ENCODE data around the gene B3GNT8. TPM values are rescaled to one million over a fixed set of nuclear protein-coding genes. Genes with fewer than 3 reads are reported as not detected.

Gene B3GNT8
- total RNA-seq, 1 donor from 2014 or later: 0.99 TPM

DNA sequence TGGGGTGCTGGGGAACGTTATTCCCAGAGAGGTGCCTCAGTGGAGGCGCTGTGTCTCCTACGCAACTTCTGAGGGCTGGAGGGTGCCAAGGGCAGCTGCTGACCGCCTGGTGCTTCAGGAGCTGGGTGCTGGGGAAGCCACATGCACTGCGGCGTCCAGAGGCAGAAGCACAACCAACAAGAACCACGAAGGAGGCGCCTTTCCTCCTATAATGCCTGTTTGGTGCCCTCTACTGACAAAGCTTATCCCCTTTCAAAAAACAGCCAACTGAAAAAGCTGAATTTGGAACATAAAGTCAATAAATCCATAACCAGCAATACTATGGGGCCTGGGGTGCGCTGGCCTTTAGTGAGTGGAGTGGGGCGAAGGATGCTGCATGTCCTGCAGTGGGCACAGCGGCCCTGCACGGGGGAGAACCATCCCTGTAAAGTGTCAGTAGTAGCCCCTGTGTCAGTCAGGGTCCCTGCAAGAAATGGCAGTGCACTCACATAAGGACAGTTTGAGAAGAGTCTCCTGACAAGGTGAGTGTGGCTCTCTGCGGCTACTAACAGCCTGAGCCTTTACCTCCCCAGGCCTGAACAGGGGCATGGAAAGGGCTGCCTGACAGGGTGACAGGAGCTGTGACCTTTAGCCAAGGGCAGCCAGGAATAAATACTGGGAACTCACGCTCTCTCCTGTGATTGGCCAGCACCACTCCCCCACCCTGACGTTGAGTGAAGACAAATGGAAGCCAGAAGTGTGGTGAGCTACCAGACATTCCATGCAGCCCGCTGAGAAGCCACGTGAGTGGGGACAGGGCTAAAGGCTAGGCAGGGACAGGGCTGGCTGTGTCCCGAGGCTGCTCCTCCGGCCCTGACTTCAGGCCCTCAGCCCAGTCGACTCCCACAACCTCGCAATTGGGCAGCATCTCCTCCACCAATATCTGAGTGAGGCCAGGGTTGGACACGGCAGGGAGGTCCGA is 4.5 kb upstream of the B3GNT8 start:
- Mint-ChIP-seq H3K4me3 (no peak overlapping the region), H3K27me3 (ENCODE audit: insufficient read depth) (no peaks in the 10 kb centered on the region), H3K9me3 (no peaks in the 10 kb centered on the region), H3K4me1 (ENCODE audit: low read depth) (peaks cover 11% of the 10 kb centered on the region), H3K36me3 (ENCODE audit: low read depth) (peaks cover 19% of the 10 kb centered on the region), H3K27ac (no peak overlapping the region)
- DNase-seq (ENCODE audit: low spot score): no peak
- intact Hi-C loops (cut with micrococcal nuclease): no loop called here

DNA sequence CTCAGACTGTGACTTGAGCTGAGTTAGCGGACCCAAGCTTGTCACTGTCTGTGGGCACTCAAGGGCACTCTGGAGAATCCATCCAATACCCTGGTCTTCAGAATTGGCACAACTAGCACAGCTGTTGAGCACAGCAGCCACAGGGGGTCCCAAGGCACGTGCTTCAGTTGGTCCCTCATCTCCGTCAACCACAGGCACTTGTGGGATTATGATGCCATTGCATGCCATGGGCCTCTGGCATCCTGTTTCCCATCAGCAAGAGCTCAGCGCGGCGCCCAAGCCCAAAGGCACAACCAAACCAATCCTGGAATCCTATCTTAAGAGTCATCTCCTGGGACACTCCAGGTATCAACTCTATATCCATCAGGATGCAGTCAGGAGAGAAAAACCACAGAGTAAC is 3.7 kb upstream of the B3GNT8 start:
- DNase-seq (ENCODE audit: low spot score): no peak
- Mint-ChIP-seq H3K36me3 (ENCODE audit: low read depth) (peaks cover 19% of the 10 kb centered on the region), H3K27ac (no peak overlapping the region), H3K4me1 (ENCODE audit: low read depth) (peaks cover 11% of the 10 kb centered on the region), H3K9me3 (no peaks in the 10 kb centered on the region), H3K4me3 (no peak overlapping the region), H3K27me3 (ENCODE audit: insufficient read depth) (no peaks in the 10 kb centered on the region)
- intact Hi-C loops (cut with micrococcal nuclease): no loop called here

- H3K27ac Mint-ChIP-seq: peak overlapping the region; percentile 55
- no peaks in the 10 kb centered on the region for H3K27me3 Mint-ChIP-seq (ENCODE audit: insufficient read depth)
- intact Hi-C loops (cut with micrococcal nuclease): loop anchor here (1.0 kb wide), 1 partner anchor 11 kb away; the partner anchor contains the start of gene DMAC2
- H3K4me3 Mint-ChIP-seq: peak overlapping the region; percentile 82
- peaks cover 11% of the 10 kb centered on the region for H3K4me1 Mint-ChIP-seq (ENCODE audit: low read depth)
- H3K36me3 Mint-ChIP-seq (ENCODE audit: low read depth): peaks cover 20% of the 10 kb centered on the region
- DNase-seq (ENCODE audit: low spot score): no peak
- no peaks in the 10 kb centered on the region for H3K9me3 Mint-ChIP-seq
Observed at GRCh38 chr19:41428481-41428859, 1.3 kb upstream of the B3GNT8 start.

GRCh38 chr19:41427647-41428480 is 690 bp upstream of the B3GNT8 start:
- Mint-ChIP-seq H3K4me3 (peak overlapping the region; percentile 82), H3K27me3 (ENCODE audit: insufficient read depth) (no peaks in the 10 kb centered on the region), H3K4me1 (ENCODE audit: low read depth) (peaks cover 11% of the 10 kb centered on the region), H3K9me3 (no peaks in the 10 kb centered on the region), H3K27ac (peak overlapping the region; percentile 87), H3K36me3 (ENCODE audit: low read depth) (peaks cover 20% of the 10 kb centered on the region)
- intact Hi-C loops (cut with micrococcal nuclease): loop anchor here (1.0 kb wide), 1 partner anchor 11 kb away; the partner anchor contains the start of gene DMAC2
- peak; percentile 9 for DNase-seq (ENCODE audit: low spot score)

GRCh38 chr19:41426116-41426841 is 895 bp downstream of the B3GNT8 start:
- H3K27me3 Mint-ChIP-seq (ENCODE audit: insufficient read depth): no peaks in the 10 kb centered on the region
- peaks cover 11% of the 10 kb centered on the region for H3K4me1 Mint-ChIP-seq (ENCODE audit: low read depth)
- H3K36me3 Mint-ChIP-seq (ENCODE audit: low read depth): peaks cover 17% of the 10 kb centered on the region
- no peaks in the 10 kb centered on the region for H3K9me3 Mint-ChIP-seq
- no peak for DNase-seq (ENCODE audit: low spot score)
- H3K4me3 Mint-ChIP-seq: no peak overlapping the region
- peak overlapping the region; percentile 18 for H3K27ac Mint-ChIP-seq
- intact Hi-C loops (cut with micrococcal nuclease): no loop called here

DNA sequence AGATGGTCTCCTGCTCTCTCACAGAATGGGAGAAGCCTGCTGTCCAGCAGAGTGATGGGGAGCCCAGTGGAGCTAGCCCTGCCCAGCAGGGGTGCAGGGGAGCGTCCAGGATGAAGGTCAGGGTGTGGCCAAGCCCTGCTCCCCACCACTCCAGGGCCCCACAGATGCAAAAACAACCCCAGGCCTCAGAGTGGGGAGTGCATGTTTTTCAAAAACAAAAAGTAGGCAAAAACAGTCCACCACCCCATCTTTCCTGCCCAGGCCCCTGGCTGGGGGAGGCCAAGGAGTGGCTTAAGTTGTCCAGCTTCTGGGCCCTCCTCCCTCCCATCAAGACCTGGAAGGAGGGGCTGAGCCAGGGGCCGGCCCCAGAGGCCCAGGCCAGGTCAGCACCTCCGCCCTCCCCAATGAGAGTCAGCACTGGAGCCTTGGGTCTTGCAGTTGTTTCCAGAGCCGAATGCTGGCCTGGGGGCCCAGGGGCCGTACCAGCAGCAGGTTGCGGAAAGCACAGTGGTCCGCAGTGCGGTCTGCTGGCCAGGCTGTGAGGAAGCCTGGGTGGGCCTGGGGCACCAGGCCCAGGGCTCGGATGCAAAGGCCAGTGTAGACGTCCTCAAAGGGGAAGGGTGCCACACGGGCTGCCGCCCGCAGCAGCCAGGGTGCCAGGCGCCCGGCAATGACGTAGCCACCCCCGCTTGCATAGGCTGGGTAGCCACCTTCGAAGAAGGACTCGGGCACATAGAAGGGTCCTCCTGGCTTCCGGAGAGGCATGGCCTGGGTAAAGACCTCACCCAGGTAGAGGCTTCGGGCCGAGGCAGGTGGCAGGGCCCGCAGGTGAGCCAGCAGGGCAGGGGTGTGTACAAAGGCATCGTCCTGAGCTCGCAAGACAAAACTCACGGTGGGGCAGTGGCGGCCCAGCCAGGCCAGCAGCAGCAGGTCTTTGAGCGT is 1.7 kb downstream of the B3GNT8 start:
- Mint-ChIP-seq H3K27me3 (ENCODE audit: insufficient read depth) (no peaks in the 10 kb centered on the region), H3K36me3 (ENCODE audit: low read depth) (peaks cover 17% of the 10 kb centered on the region), H3K27ac (peak overlapping the region; percentile 18), H3K4me3 (no peak overlapping the region), H3K9me3 (no peaks in the 10 kb centered on the region), H3K4me1 (ENCODE audit: low read depth) (peaks cover 11% of the 10 kb centered on the region)
- no peak for DNase-seq (ENCODE audit: low spot score)
- intact Hi-C loops (cut with micrococcal nuclease): no loop called here

DNA sequence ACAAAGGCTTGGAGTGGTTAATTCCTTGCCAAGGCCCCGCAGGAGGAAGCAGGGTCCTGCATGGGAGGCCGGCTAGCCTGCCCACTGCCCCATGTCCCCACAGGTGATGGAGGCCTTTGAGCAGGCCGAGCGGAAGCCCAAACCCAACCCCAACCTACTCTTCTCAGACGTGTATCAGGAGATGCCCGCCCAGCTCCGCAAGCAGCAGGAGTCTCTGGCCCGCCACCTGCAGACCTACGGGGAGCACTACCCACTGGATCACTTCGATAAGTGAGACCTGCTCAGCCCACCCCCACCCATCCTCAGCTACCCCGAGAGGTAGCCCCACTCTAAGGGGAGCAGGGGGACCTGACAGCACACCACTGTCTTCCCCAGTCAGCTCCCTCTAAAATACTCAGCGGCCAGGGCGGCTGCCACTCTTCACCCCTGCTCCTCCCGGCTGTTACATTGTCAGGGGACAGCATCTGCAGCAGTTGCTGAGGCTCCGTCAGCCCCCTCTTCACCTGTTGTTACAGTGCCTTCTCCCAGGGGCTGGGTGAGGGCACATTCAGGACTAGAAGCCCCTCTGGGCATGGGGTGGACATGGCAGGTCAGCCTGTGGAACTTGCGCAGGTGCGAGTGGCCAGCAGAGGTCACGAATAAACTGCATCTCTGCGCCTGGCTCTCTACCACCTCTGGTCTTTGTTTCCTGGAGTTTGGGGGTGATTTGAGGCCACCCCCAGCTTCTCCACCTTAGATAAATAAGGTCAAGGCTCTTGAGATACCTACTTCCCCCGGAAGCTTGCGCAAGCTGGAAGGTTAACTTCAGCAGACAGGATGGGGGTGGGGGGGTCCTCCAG is 2.6 kb downstream of the B3GNT8 start:
- Mint-ChIP-seq H3K4me3 (no peak overlapping the region), H3K27me3 (ENCODE audit: insufficient read depth) (no peaks in the 10 kb centered on the region)

DNA sequence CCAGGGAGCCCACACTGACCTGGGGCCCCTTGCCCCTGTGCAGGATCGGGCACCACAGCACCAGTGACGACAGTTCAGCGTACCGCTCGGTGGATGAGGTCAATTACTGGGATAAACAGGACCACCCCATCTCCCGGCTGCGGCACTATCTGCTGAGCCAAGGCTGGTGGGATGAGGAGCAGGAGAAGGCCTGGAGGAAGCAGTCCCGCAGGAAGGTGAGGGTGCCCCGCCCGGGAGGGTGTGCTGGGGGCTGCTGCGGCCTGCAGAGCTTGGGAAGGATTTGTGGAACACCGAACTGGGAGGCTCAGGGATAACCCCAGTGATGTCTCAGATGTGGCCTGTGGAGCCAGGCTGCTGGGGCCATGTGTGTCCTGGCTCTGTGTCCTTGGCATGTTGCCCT is 4.2 kb downstream of the B3GNT8 start:
- H3K4me1 Mint-ChIP-seq (ENCODE audit: low read depth): peaks cover 5% of the 10 kb centered on the region
- H3K4me3 Mint-ChIP-seq: no peak overlapping the region
- no peak overlapping the region for H3K27ac Mint-ChIP-seq
- intact Hi-C loops (cut with micrococcal nuclease): no loop called here
- DNase-seq (ENCODE audit: low spot score): no peak
- peaks cover 23% of the 10 kb centered on the region for H3K36me3 Mint-ChIP-seq (ENCODE audit: low read depth)
- H3K27me3 Mint-ChIP-seq (ENCODE audit: insufficient read depth): no peaks in the 10 kb centered on the region
- no peaks in the 10 kb centered on the region for H3K9me3 Mint-ChIP-seq

More for the DNA sequence above, 2.6 kb downstream of the B3GNT8 start:
- Mint-ChIP-seq H3K36me3 (ENCODE audit: low read depth) (peaks cover 17% of the 10 kb centered on the region), H3K4me1 (ENCODE audit: low read depth) (peaks cover 11% of the 10 kb centered on the region), H3K27ac (no peak overlapping the region), H3K9me3 (no peaks in the 10 kb centered on the region)
- intact Hi-C loops (cut with micrococcal nuclease): no loop called here
- DNase-seq (ENCODE audit: low spot score): no peak

GRCh38 chr19:41422456-41422855 is 4.7 kb downstream of the B3GNT8 start:
- H3K27me3 Mint-ChIP-seq (ENCODE audit: insufficient read depth): no peaks in the 10 kb centered on the region
- intact Hi-C loops (cut with micrococcal nuclease): no loop called here
- H3K4me3 Mint-ChIP-seq: no peak overlapping the region
- no peak for DNase-seq (ENCODE audit: low spot score)
- no peak overlapping the region for H3K27ac Mint-ChIP-seq
- no peaks in the 10 kb centered on the region for H3K4me1 Mint-ChIP-seq (ENCODE audit: low read depth)
- peaks cover 23% of the 10 kb centered on the region for H3K36me3 Mint-ChIP-seq (ENCODE audit: low read depth)
- no peaks in the 10 kb centered on the region for H3K9me3 Mint-ChIP-seq

DNA sequence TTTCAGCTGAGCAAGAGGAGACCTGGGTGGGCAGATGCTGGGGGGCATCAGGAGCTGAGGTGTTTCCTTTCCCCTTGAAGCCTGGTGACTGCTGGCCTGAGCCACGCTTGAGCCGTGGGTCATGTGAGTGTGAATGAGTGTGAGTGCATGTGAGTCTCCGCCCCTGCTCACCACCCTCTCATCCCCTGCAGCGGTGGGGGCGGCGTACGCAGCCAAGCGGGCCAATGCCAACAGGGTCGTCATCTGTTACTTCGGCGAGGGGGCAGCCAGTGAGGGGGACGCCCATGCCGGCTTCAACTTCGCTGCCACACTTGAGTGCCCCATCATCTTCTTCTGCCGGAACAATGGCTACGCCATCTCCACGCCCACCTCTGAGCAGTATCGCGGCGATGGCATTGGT is 5.2 kb downstream of the B3GNT8 start:
- no peak for DNase-seq (ENCODE audit: low spot score)
- H3K27ac Mint-ChIP-seq: no peak overlapping the region

DNA sequence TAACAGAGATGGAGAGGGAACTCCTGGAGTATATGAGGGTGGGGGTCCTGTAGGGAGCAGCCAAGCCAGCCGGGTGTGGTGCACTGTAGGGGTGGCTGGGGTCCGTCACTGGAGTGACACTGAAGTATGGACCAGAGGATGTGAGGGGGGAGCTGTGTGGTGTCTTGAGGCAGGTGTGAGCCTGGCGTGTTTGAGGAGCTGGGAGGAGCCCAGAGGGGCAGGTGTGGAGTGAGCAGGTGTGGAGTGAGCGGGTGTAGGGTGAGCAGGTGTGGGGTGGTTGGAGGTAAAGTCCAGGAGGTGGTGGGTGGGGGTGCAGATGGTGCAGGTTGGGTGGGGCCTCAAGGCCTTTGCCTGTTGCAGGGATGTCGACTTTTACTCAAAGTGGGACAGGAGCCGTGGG is 5.9 kb downstream of the B3GNT8 start:
- H3K36me3 Mint-ChIP-seq (ENCODE audit: low read depth): peaks cover 26% of the 10 kb centered on the region
- H3K4me1 Mint-ChIP-seq (ENCODE audit: low read depth): no peaks in the 10 kb centered on the region
- no peaks in the 10 kb centered on the region for H3K27me3 Mint-ChIP-seq (ENCODE audit: insufficient read depth)
- H3K9me3 Mint-ChIP-seq: no peaks in the 10 kb centered on the region
- intact Hi-C loops (cut with micrococcal nuclease): no loop called here
- no peak overlapping the region for H3K4me3 Mint-ChIP-seq
- no peak overlapping the region for H3K27ac Mint-ChIP-seq
- no peak for DNase-seq (ENCODE audit: low spot score)

More for the DNA sequence above, 5.2 kb downstream of the B3GNT8 start:
- Mint-ChIP-seq H3K9me3 (no peaks in the 10 kb centered on the region), H3K4me1 (ENCODE audit: low read depth) (no peaks in the 10 kb centered on the region), H3K36me3 (ENCODE audit: low read depth) (peaks cover 26% of the 10 kb centered on the region), H3K4me3 (no peak overlapping the region), H3K27me3 (ENCODE audit: insufficient read depth) (no peaks in the 10 kb centered on the region)
- intact Hi-C loops (cut with micrococcal nuclease): no loop called here

All from activated T-helper 1 cell treated with anti-CD3 and anti-CD28 coated beads, Interleukin-12 subunit alpha, Interleukin-12 subunit beta, Interleukin-2, Interleukin-4 antibody, amounts not matched to agents 30 ng/mL and 10 ng/mL and 1 ng/mL, durations not matched to agents 14 hours and 24 hours and 36 hours (primary cell).